ENCODE data around the gene KLHL26. TPM values are rescaled to one million over a fixed set of nuclear protein-coding genes. Genes with fewer than 3 reads are reported as not detected.

The KLHL26 gene
- total and polyA plus RNA-seq, 2 of the 4 experiments (the other 2 are of a cell fraction): 2.2 to 4.7 TPM

GRCh38 chr19:18618236-18618635, 18.6 kb upstream of the KLHL26 start:
- ChIA-PET POLR2A (ENCODE audit: unreplicated experiment) (no interaction called here), CTCF (interaction anchor here (0.9 kb wide), 1 partner anchor 229 kb away, joined by 3 read pairs; no protein-coding TSS in a partner anchor)
- BruUV-seq (replicated peaks): no TSS peak
- Histone ChIP-seq H3K79me1 (ENCODE audit: low read depth in 1 of 2, low read length in 2 of 2) (no peaks in the 10 kb centered on the region), H2BK15ac (ENCODE audit: low read depth, low read length) (no peak overlapping the region), H3K27ac (ENCODE audit: insufficient read depth, low read length) (no peak overlapping the region), H3K4me1 (ENCODE audit: control insufficient read depth, insufficient read depth, low read length) (peaks cover 2% of the 10 kb centered on the region; the same call in 1 of the 2 replicates), H3K9me3 (ENCODE audit: control insufficient read depth, insufficient read depth, low read length) (peaks cover 4% of the 10 kb centered on the region; the same call in 1 of the 2 replicates), H3K9me1 (ENCODE audit: insufficient read depth, low read length) (no peaks in the 10 kb centered on the region), H2AK5ac (ENCODE audit: low read depth, low read length) (no peak overlapping the region), H2AFZ (replicated peaks; ENCODE audit: low read length, poor library complexity) (no peak overlapping the region), H3K36me3 (ENCODE audit: control insufficient read depth, insufficient read depth, low read length) (no peaks in the 10 kb centered on the region), H4K91ac (ENCODE audit: insufficient read depth, low read depth, low read length) (no peak overlapping the region), H3K4me3 (ENCODE audit: insufficient read depth, low read depth, low read length) (no peak overlapping the region), H2BK20ac (ENCODE audit: low read depth, low read length) (no peak overlapping the region), H2BK5ac (ENCODE audit: low read depth, low read length, poor library complexity, severe bottlenecking) (no peak overlapping the region), H4K8ac (ENCODE audit: low read depth in 2 of 2, low read length in 2 of 2) (no peak overlapping the region), H4K5ac (ENCODE audit: low read depth, low read length) (no peak overlapping the region), H3K23ac (ENCODE audit: low read depth, low read length) (no peak overlapping the region), H3K14ac (replicated peaks; ENCODE audit: low read depth, low read length) (no peak overlapping the region), H3K4me2 (ENCODE audit: low read depth, low read length) (no peak overlapping the region), H3K18ac (ENCODE audit: low read depth, low read length) (no peak overlapping the region), H3K27me3 (ENCODE audit: control insufficient read depth, insufficient read depth, low read length) (peaks cover 12% of the 10 kb centered on the region), H3K56ac (ENCODE audit: extremely low read depth, insufficient read depth, low read length) (no peak overlapping the region), H2BK120ac (ENCODE audit: low read depth, low read length) (no peak overlapping the region), H3K4ac (ENCODE audit: low read depth, low read length) (no peak overlapping the region), H3K9ac (ENCODE audit: low read depth, low read length) (no peak overlapping the region), H2AK9ac (replicated peaks; ENCODE audit: low read depth, low read length, poor library complexity) (no peak overlapping the region), H4K20me1 (ENCODE audit: insufficient read depth, low read length) (no peaks in the 10 kb centered on the region)
- WGBS, 2 experiments (ENCODE audit: extremely low coverage in 2 of 2, insufficient read length in 1 of 2): 100% methylated on average over 1 of the region's 13 CpGs; no CpG with 5 or more reads in 1 of the 2 experiments
- ATAC-seq (ENCODE audit: low read depth): no peak
- intact Hi-C loops (cut with micrococcal nuclease) (no loop called here), dilution Hi-C loops (cut with HindIII; ENCODE audit: low sequenced_read_pairs, unreplicated experiment) (no loop called here), in situ Hi-C loops (cut with MboI; ENCODE audit: low sequenced_read_pairs) (no loop called here)
- no peak for DNase-seq
- no peak for TF ChIP-seq MAZ (IDR thresholded peaks at IDR 0.05; ENCODE audit: borderline replicate concordance, low read depth, low read length)
- TF ChIP-seq, protein P1, sequence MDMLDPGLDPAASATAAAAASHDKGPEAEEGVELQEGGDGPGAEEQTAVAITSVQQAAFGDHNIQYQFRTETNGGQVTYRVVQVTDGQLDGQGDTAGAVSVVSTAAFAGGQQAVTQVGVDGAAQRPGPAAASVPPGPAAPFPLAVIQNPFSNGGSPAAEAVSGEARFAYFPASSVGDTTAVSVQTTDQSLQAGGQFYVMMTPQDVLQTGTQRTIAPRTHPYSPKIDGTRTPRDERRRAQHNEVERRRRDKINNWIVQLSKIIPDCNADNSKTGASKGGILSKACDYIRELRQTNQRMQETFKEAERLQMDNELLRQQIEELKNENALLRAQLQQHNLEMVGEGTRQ (IDR thresholded peaks at IDR 0.05; ENCODE audit: low read depth, low read length): no peak
- TF ChIP-seq RCOR1 (IDR thresholded peaks at IDR 0.05; ENCODE audit: insufficient replicate concordance, low read length): no peak
- no peak for TF ChIP-seq FOS (IDR thresholded peaks at IDR 0.05; ENCODE audit: low read depth, low read length)
- TF ChIP-seq CHD1 (IDR thresholded peaks at IDR 0.05; ENCODE audit: low read depth, low read length): no peak
- TF ChIP-seq SMC3 (IDR thresholded peaks at IDR 0.05; ENCODE audit: low read depth, low read length): no peak
- TF ChIP-seq CEBPB (IDR thresholded peaks at IDR 0.05; ENCODE audit: low read depth, low read length): no peak
- TF ChIP-seq POLR2A (IDR thresholded peaks at IDR 0.05; ENCODE audit: low read depth, low read length): no peak
- TF ChIP-seq, protein P2, sequence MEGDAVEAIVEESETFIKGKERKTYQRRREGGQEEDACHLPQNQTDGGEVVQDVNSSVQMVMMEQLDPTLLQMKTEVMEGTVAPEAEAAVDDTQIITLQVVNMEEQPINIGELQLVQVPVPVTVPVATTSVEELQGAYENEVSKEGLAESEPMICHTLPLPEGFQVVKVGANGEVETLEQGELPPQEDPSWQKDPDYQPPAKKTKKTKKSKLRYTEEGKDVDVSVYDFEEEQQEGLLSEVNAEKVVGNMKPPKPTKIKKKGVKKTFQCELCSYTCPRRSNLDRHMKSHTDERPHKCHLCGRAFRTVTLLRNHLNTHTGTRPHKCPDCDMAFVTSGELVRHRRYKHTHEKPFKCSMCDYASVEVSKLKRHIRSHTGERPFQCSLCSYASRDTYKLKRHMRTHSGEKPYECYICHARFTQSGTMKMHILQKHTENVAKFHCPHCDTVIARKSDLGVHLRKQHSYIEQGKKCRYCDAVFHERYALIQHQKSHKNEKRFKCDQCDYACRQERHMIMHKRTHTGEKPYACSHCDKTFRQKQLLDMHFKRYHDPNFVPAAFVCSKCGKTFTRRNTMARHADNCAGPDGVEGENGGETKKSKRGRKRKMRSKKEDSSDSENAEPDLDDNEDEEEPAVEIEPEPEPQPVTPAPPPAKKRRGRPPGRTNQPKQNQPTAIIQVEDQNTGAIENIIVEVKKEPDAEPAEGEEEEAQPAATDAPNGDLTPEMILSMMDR (conservative IDR thresholded peaks at IDR 0.05; ENCODE audit: low read depth, low read length): no peak
- TF ChIP-seq RFX5 (IDR thresholded peaks at IDR 0.05; ENCODE audit: low read depth, low read length): no peak
- TF ChIP-seq ELK1 (IDR thresholded peaks at IDR 0.05; ENCODE audit: borderline replicate concordance, low read depth, low read length): no peak
- TF ChIP-seq MXI1 (IDR thresholded peaks at IDR 0.05; ENCODE audit: borderline replicate concordance, low read depth, low read length): no peak
- TF ChIP-seq RAD21 (IDR thresholded peaks at IDR 0.05; ENCODE audit: low read length): no peak
- TF ChIP-seq NFE2L2 (IDR thresholded peaks at IDR 0.05; ENCODE audit: low read depth, low read length): no peak

All from IMR-90 (cell line).